Heart right ventricle (tissue), 16 donors: Measurements from ENCODE around the gene AGAP1. TPM values are rescaled to one million over a fixed set of nuclear protein-coding genes. Genes with fewer than 3 reads are reported as not detected.

Source experiments
- ATAC-seq, 8 donors: fragments of 200-7000 bp; cut with Tn5 transposase; one replicate each; pipeline ENCODE4 v1.9.1; 2020; ENCODE audit warnings: mild to moderate bottlenecking in 8 of 8, moderate library complexity in 8 of 8, moderate number of reproducible peaks in 1 of 8
- DNase-seq, 2 donors: peaks; one replicate each; pipeline ENCODE4 v3.0.0-alpha.2; 2020
- H3K27ac ChIP-seq, 10 donors: fragments of 200-600 bp; sonication (generic) in 2 of 10; one replicate each; pipeline versions ENCODE4 v1.5.0 to v1.8.0; 2020 to 2022; ENCODE audit warnings: mild to moderate bottlenecking in 3 of 10
- H3K27me3 ChIP-seq, 7 donors: fragments of 200-600 bp; one replicate each; pipeline ENCODE4 v1.8.0; 2021 to 2022; ENCODE audit warnings: mild to moderate bottlenecking in 2 of 7
- H3K36me3 ChIP-seq, 9 donors: fragments of 200-600 bp; sonication (generic) in 1 of 9; one replicate each; pipeline versions ENCODE4 v1.5.0 to v1.8.0; 2020 to 2022; ENCODE audit warnings: mild to moderate bottlenecking in 2 of 9
- H3K4me1 ChIP-seq, 9 donors: fragments of 200-600 bp; sonication (generic) in 1 of 9; one replicate each; pipeline versions ENCODE4 v1.5.0 to v1.8.0; 2020 to 2022; ENCODE audit warnings: mild to moderate bottlenecking in 4 of 9
- H3K4me3 ChIP-seq, 10 donors: fragments of 200-600 bp; sonication (generic) in 2 of 10; one replicate each; pipeline versions ENCODE4 v1.5.0 to v1.8.0; 2020 to 2022; ENCODE audit warnings: mild to moderate bottlenecking in 7 of 10, moderate library complexity in 2 of 10
- H3K9me3 ChIP-seq, 11 donors: fragments of 200-600 bp in 10 of 11; sonication (generic) in 2 of 11; one replicate each; pipeline versions ENCODE4 v1.5.0 to v1.8.0; 2013 to 2022; ENCODE audit warnings: mild to moderate bottlenecking in 2 of 11, control low read depth in 1 of 11, moderate library complexity in 1 of 11
- CTCF ChIP-seq, 9 donors: fragments of 200-600 bp; sonication (generic) in 2 of 9; IDR thresholded peaks; one replicate each; pipeline versions ENCODE4 v1.5.0 to v1.8.0; 2021 to 2022; ENCODE audit warnings: antibody characterized with exemption in 9 of 9, mild to moderate bottlenecking in 5 of 9, moderate library complexity in 1 of 9
- WGBS, 2 donors: extraction: QIAGEN DNeasy Blood & Tissue Kit; methylation state at CpG; one replicate each; pipeline ENCODE4 v1.1.7; 2013; ENCODE audit warnings: inconsistent platforms in 1 of 2; 5-methylcytosine and 5-hydroxymethylcytosine counted together
- intact Hi-C, 10 donors: fragments of 100-400 bp; cut with DNase I; formaldehyde crosslinking; loops; one replicate each; pipeline versions ENCODE4 v1.11.1 to v1.14.2; 2022
- polyA plus RNA-seq, 2 donors: library from polyadenylated mRNA; stranded (reverse); fragments of 200-250 nt; gene quantifications; one replicate each; pipeline ENCODE4 v1.2.3, GENCODE V29; 2013
- total RNA-seq, 10 donors: library from RNA; stranded (reverse); fragmentation: NEBNext Ultra II Directional in 3 of 10; extraction: Animal tissue kit (Norgen Biotek cat#: 25700) in 3 of 10; gene quantifications; one replicate each; pipeline versions ENCODE4 v1.2.1 to v1.2.4, GENCODE V29; 2021 to 2023
- donor health status: Arrhythmogenic right ventricular cardiomyopathy.
- donor health status: ischemic (EF 13 %, LVEDD 7.1; RV severe dilation, severe dysfunction).
- donor health status: healthy with polysubstance abuse.
- donor health status: DM: no; HTN: yes; CAD: no.
- donor health status: DM: no; HTN: no; CAD: no.
- donor health status: ischemic (EF 25% LVEDD 6.9; RV normal size, moderate dysfunction).
- donor health status: ischemic (EF 25% LVEDD 5.7; RV mildly dilated, moderate dysfunction).
- donor health status: healthy.
- donor health status: DM: yes; HTN: yes; CAD: no.
- donor health status: Ischemic cardiomyopathy.
- donor health status: ischemic (EF 35%, LVEDD 5.7; RV mildly dilated, moderate dysfunction).
- donor health status: nonischemic (EF 11% LVEDD 7.7; RV severe dilation, severe dysfunction).
- donor health status: DM: yes; HTN: yes; CAD: no.
- donor health status: PGD.
- donor health status: ischemic (EF 29% LVEDD 5.4; RV normal size, mild dysfunction).
- donor health status: nonischemic (EF 23%, LVEDD 6.1; RV moderate dilation, normal function).

AGAP1 gene
- total and polyA plus RNA-seq, 12 donors, result 3.5 to 29.2 (median 19.4) TPM

- Histone ChIP-seq H3K4me1 (peaks cover 13 to 58% (median 41%) of the 10 kb centered on the region in 9 donors), H3K9me3 (no peaks in the 10 kb centered on the region), H3K27ac (no peak overlapping the region), H3K27me3 (peaks cover 71 to 100% (median 98%) of the 10 kb centered on the region in 7 donors), H3K4me3 (no peak overlapping the region), H3K36me3 (no peaks in the 10 kb centered on the region)
- ATAC-seq (peak in 1 of 8 donors; percentile 42), DNase-seq (no peak)
- intact Hi-C loops, result loop anchor here in 2 of 10 donors (5.0 to 10.0 kb wide), 2 partner anchors 367 to 394 kb away; no protein-coding TSS in a partner anchor
- no peak for TF ChIP-seq CTCF (IDR thresholded peaks at IDR 0.05)
- 7% methylated on average over 16 of the region's 16 CpGs for WGBS, 2 donors
These were observed 677.9 kb downstream of the AGAP1 start for GRCh38 chr2:236171680-236172254.

- ATAC-seq (no peak), DNase-seq (no peak)
- Histone ChIP-seq H3K36me3 (no peaks in the 10 kb centered on the region), H3K27ac (no peak overlapping the region), H3K4me1 (peaks cover 9 to 52% (median 35%) of the 10 kb centered on the region in 9 donors), H3K4me3 (no peak overlapping the region), H3K9me3 (no peaks in the 10 kb centered on the region), H3K27me3 (peaks cover 71 to 100% (median 98%) of the 10 kb centered on the region in 7 donors)
- TF ChIP-seq CTCF (IDR thresholded peaks at IDR 0.05), result no peak
- 3 to 5% methylated on average over 46 of the region's 46 CpGs for WGBS, 2 donors
- intact Hi-C loops, result loop anchor here in 2 of 10 donors (5.0 to 10.0 kb wide), 2 partner anchors 368 to 395 kb away; no protein-coding TSS in a partner anchor
These were observed 678.6 kb downstream of the AGAP1 start for GRCh38 chr2:236172255-236173035.

- Histone ChIP-seq H3K27me3 (peaks cover 70 to 100% (median 98%) of the 10 kb centered on the region in 7 donors), H3K4me1 (peaks cover 11 to 53% (median 40%) of the 10 kb centered on the region in 9 donors), H3K9me3 (no peaks in the 10 kb centered on the region), H3K4me3 (no peak overlapping the region), H3K36me3 (no peaks in the 10 kb centered on the region), H3K27ac (no peak overlapping the region)
- no peak for TF ChIP-seq CTCF (IDR thresholded peaks at IDR 0.05)
- intact Hi-C loops, result loop anchor here in 2 of 10 donors (5.0 to 10.0 kb wide), 2 partner anchors 368 to 396 kb away; no protein-coding TSS in a partner anchor
- ATAC-seq (no peak), DNase-seq (no peak)
- 2 to 5% methylated on average over 60 to 62 of the region's 62 CpGs for WGBS, 2 donors
These were observed 679.3 kb downstream of the AGAP1 start for GRCh38 chr2:236173036-236173728.
